Loucy (cell line): Measurements from ENCODE around the gene AP3B2.
"Not testable (repeated sequence)": the region's sequence is repeated elsewhere in the genome, so short reads cannot be mapped to it uniquely, and the experiment has no call there.

ENCODE experiments used
- H2AFZ ChIP-seq: fragments of 200-600 bp; sonication (generic); 2 replicates; pipeline ENCODE4 v1.6.0; 2016; ENCODE audit warnings: antibody characterized with exemption, mild to moderate bottlenecking, low read length, moderate library complexity
- H3F3A ChIP-seq: fragments of 200-600 bp; 2 replicates; pipeline ENCODE4 v1.6.0; 2016; ENCODE audit warnings: antibody characterized with exemption, low read depth, mild to moderate bottlenecking
- H3K27me3 ChIP-seq: fragments of 200-600 bp; sonication (generic); 2 replicates; pipeline ENCODE4 v1.6.1; 2014; ENCODE audit warnings: low read length, mild to moderate bottlenecking; ENCODE audit not compliant: insufficient read depth, poor library complexity, severe bottlenecking
- H3K36me3 ChIP-seq: fragments of 200-600 bp; sonication (generic); 2 replicates; pipeline ENCODE4 v1.6.1; 2016; ENCODE audit warnings: low read length; ENCODE audit not compliant: insufficient read depth
- H3K4me1 ChIP-seq: fragments of 200-600 bp; sonication (generic); 2 replicates; pipeline ENCODE4 v1.5.1; 2014; ENCODE audit warnings: low read length, mild to moderate bottlenecking; ENCODE audit not compliant: insufficient read depth, poor library complexity, severe bottlenecking
- H3K4me2 ChIP-seq: fragments of 200-600 bp; sonication (generic); 2 replicates; pipeline ENCODE4 v1.6.0; 2014; ENCODE audit warnings: antibody characterized with exemption, low read length, low read depth, mild to moderate bottlenecking; ENCODE audit not compliant: poor library complexity, severe bottlenecking
- H3K4me3 ChIP-seq: fragments of 200-600 bp; sonication (generic); 2 replicates; pipeline ENCODE4 v1.5.1; 2014; ENCODE audit warnings: low read length, mild to moderate bottlenecking, mixed read lengths; ENCODE audit not compliant: poor library complexity, severe bottlenecking
- H3K79me2 ChIP-seq: fragments of 200-600 bp; sonication (generic); 2 replicates; pipeline ENCODE4 v1.6.1; 2014; ENCODE audit warnings: low read length; ENCODE audit not compliant: insufficient read depth
- H3K9ac ChIP-seq: fragments of 200-600 bp; sonication (generic); 2 replicates; pipeline ENCODE4 v1.6.0; 2014; ENCODE audit warnings: mild to moderate bottlenecking, low read depth, low read length, moderate library complexity; ENCODE audit not compliant: poor library complexity, severe bottlenecking
- H3K9me2 ChIP-seq: fragments of 200-600 bp; sonication (generic); replicated peaks from 2 replicates; pipeline ENCODE4 v1.6.1; 2016; ENCODE audit warnings: low read depth, low read length, mixed read lengths
- H3K9me3 ChIP-seq: fragments of 200-600 bp; sonication (generic); 2 replicates; pipeline ENCODE4 v1.6.1; 2014; ENCODE audit warnings: mild to moderate bottlenecking, antibody characterized with exemption, low read length, low read depth; ENCODE audit not compliant: insufficient read depth
- H4K20me1 ChIP-seq: fragments of 200-600 bp; sonication (generic); 2 replicates; pipeline ENCODE4 v1.6.0; 2014; ENCODE audit warnings: antibody characterized with exemption, low read length, mild to moderate bottlenecking; ENCODE audit not compliant: insufficient read depth, poor library complexity, severe bottlenecking
- CTCF ChIP-seq: fragments of 200-600 bp; sonication (generic); conservative IDR thresholded peaks from 2 replicates; pipeline ENCODE4 v1.5.1; 2014; ENCODE audit warnings: mild to moderate bottlenecking, antibody characterized with exemption, low read length
- EZH2phosphoT487 ChIP-seq: fragments of 200-600 bp; IDR thresholded peaks from 2 replicates; pipeline ENCODE4 v1.6.1; 2018; ENCODE audit warnings: antibody characterized with exemption, mild to moderate bottlenecking, moderate library complexity, borderline replicate concordance

The AP3B2 gene

GRCh38 chr15:82647835-82648256 lies 61.8 kb downstream of the AP3B2 start:
- H3K27me3 ChIP-seq = no peaks in the 10 kb centered on the region
- H3K4me2 ChIP-seq = no peak overlapping the region
- no peak overlapping the region for H3K4me3 ChIP-seq

GRCh38 chr15:82647045-82647834 lies 62.4 kb downstream of the AP3B2 start, which contains the start of gene CPEB1:
Gene CPEB1 (minus strand): TSS chr15:82647363. CDS start chr15:82628459, 18,904 bp downstream.
- H2AFZ ChIP-seq = no peak within 1 kb of the TSS
- no peaks in the 10 kb centered on the region for H4K20me1 ChIP-seq
- no peak within 1 kb of the TSS for H3K4me3 ChIP-seq
- H3K9me2 ChIP-seq = no peaks in the 10 kb centered on the region
- TF ChIP-seq EZH2phosphoT487 (no peak), CTCF (no peak)
- H3F3A ChIP-seq = no peaks in the 10 kb centered on the region
- no peak within 1 kb of the TSS for H3K4me2 ChIP-seq
- H3K9ac ChIP-seq = no peak within 1 kb of the TSS
- no peaks in the 10 kb centered on the region for H3K79me2 ChIP-seq
- no peaks in the 10 kb centered on the region for H3K27me3 ChIP-seq
- H3K36me3 ChIP-seq = no peaks in the 10 kb centered on the region
- H3K4me1 ChIP-seq = no peaks in the 10 kb centered on the region
- no peaks in the 10 kb centered on the region for H3K9me3 ChIP-seq

More at GRCh38 chr15:82647835-82648256, 61.8 kb downstream of the AP3B2 start:
- H3K9me2 ChIP-seq = no peaks in the 10 kb centered on the region
- H3K9ac ChIP-seq = no peak overlapping the region
- no peak overlapping the region for H2AFZ ChIP-seq
- H3K9me3 ChIP-seq = no peaks in the 10 kb centered on the region
- no peaks in the 10 kb centered on the region for H3K36me3 ChIP-seq
- no peaks in the 10 kb centered on the region for H4K20me1 ChIP-seq
- H3K4me1 ChIP-seq = no peaks in the 10 kb centered on the region
- TF ChIP-seq EZH2phosphoT487 (no peak), CTCF (no peak)
- H3F3A ChIP-seq = no peaks in the 10 kb centered on the region
- H3K79me2 ChIP-seq = no peaks in the 10 kb centered on the region

- no peaks in the 10 kb centered on the region for H4K20me1 ChIP-seq
- no peaks in the 10 kb centered on the region for H3K36me3 ChIP-seq
- no peaks in the 10 kb centered on the region for H3K27me3 ChIP-seq
- no peaks in the 10 kb centered on the region for H3K9me2 ChIP-seq
- H3K4me1 ChIP-seq = no peaks in the 10 kb centered on the region
- no peaks in the 10 kb centered on the region for H3F3A ChIP-seq
- H3K9ac ChIP-seq = no peak overlapping the region
- no peak overlapping the region for H3K4me2 ChIP-seq
- no peak overlapping the region for H3K4me3 ChIP-seq
- no peak for TF ChIP-seq EZH2phosphoT487
- TF ChIP-seq CTCF = no peak
- H3K79me2 ChIP-seq = no peaks in the 10 kb centered on the region
- H2AFZ ChIP-seq = no peak overlapping the region
- no peaks in the 10 kb centered on the region for H3K9me3 ChIP-seq
These were observed 63.2 kb downstream of the AP3B2 start for GRCh38 chr15:82646250-82647044.

- not testable (repeated sequence) for H3K9me3 ChIP-seq, H3K4me2 ChIP-seq, H4K20me1 ChIP-seq, H3K4me1 ChIP-seq, H2AFZ ChIP-seq, H3K36me3 ChIP-seq, H3K9me2 ChIP-seq, H3K9ac ChIP-seq, H3K4me3 ChIP-seq, H3K27me3 ChIP-seq, H3F3A ChIP-seq, H3K79me2 ChIP-seq
These were observed 64.5 kb downstream of the AP3B2 start for GRCh38 chr15:82644967-82645852.
